BJ (cell line): ENCODE data around the gene SRI. TPM values are rescaled to one million over a fixed set of nuclear protein-coding genes. Genes with fewer than 3 reads are reported as not detected.
"Not testable (repeated sequence)": the region's sequence is repeated elsewhere in the genome, so short reads cannot be mapped to it uniquely, and the experiment has no call there.

Source experiments
- CTCF ChIA-PET: fragments of 350-600 bp; formaldehyde crosslinking; extraction: SDS; loops from one replicate; lab custom pipeline; 2021; ENCODE audit warnings: antibody characterized with exemption, inconsistent platforms; lab: Yijun Ruan, JAX
- POLR2A ChIA-PET: fragments of 300-600 bp; sonication (Branson Sonifier 250); formaldehyde crosslinking; extraction: SDS; loops from one replicate; lab custom pipeline; 2021; ENCODE audit warnings: antibody characterized with exemption; lab: Charles Lee
- DNase-seq: peaks from one replicate; pipeline ENCODE4 v3.0.0-alpha.2; 2011; ENCODE audit warnings: low read depth
- H3K27me3 ChIP-seq: 2 replicates; pipeline ENCODE4 v1.6.0; 2011; ENCODE audit warnings: low read length; ENCODE audit not compliant: control insufficient read depth, insufficient read depth
- H3K36me3 ChIP-seq: 2 replicates; pipeline ENCODE4 v1.5.1; 2011; ENCODE audit warnings: low read length; ENCODE audit not compliant: control insufficient read depth, insufficient read depth
- H3K4me3 ChIP-seq: 2 replicates; pipeline ENCODE4 v1.5.1; 2011; ENCODE audit warnings: low read depth, mild to moderate bottlenecking, control low read depth, low read length
- polyA minus RNA-seq: library from RNA; depleted of rRNA, polyadenylated mRNA; stranded (reverse); fragments of >200 nt; gene quantifications from 2 replicates; pipeline ENCODE4 v1.2.3, GENCODE V29; 2011; rRNA and poly(A)+ RNA removed
- polyA plus RNA-seq: library from polyadenylated mRNA; depleted of rRNA; stranded (reverse); fragments of >200 nt; gene quantifications from 2 replicates; pipeline ENCODE4 v1.2.3, GENCODE V29; 2011; rRNA removed
- TF ChIP-seq, protein P1 (sequence below): IDR thresholded peaks from 2 replicates; pipeline ENCODE4 v1.5.1; 2011; ENCODE audit warnings: low read depth, mild to moderate bottlenecking, control low read depth, inconsistent platforms, low read length, moderate library complexity; ENCODE audit not compliant: insufficient read depth

Gene SRI, protein sequence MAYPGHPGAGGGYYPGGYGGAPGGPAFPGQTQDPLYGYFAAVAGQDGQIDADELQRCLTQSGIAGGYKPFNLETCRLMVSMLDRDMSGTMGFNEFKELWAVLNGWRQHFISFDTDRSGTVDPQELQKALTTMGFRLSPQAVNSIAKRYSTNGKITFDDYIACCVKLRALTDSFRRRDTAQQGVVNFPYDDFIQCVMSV
- 61.8 and 102 TPM in 2 replicates for polyA plus RNA-seq
- 28.2 and 29.8 TPM in 2 replicates for polyA minus RNA-seq

DNA sequence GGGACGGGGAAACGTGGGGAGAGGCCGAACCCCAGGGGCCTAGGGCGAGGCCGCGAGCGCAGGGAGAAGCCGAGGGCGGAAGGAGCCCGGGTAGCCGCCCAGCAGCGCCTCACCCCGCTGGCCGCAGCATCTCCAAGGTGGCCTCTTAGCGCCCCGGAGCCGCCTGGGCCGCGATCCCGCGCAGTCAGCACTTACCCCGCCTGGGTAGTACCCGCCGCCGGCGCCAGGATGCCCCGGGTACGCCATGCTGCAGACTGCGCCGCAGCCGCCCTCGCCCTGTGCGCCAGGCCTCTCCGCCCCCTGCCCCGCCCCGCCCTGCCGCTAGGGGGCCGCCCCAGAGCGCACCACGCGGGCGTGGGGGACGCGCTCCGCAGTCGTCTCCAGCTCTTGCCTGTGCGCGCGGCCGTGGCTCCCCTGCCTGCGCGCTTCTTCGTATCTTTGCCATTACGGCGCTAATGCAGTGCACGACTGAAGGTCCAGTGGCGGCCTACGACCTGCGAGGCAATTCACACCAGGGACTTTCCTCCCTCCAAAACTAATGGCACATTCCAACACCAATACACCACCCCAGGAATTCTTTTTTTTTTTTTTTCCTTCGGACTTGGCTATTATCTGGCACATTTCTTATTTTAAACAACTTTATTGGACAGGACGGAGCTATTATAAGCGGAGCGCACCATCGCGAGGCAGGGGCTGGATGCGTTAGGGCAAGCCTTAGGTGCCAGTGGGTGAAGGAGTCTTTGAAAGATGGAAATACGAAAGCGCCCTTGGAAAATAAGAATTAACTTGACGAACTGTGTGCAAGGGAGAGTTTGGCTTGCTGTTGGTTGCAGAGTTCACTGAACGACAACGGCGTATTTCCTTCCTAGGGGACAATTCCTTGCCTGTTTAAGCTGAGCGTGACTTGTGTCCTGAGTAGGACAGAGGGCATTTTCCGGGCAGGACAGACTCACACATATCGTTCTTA lies at the start of gene SRI:
TSS of gene SRI (minus strand) at position 258 of the 967 bp plus-strand sequence. CDS start at position 246, 12 bp downstream.
- peaks cover 3% of the 10 kb centered on the region for H3K36me3 ChIP-seq
- DNase-seq = peak; percentile 22
- ChIA-PET POLR2A (interaction anchor here (0.7 kb wide), 1 partner anchor 42 kb away, joined by 6 read pairs; no protein-coding TSS in a partner anchor), CTCF (interaction anchor here (0.5 to 1.2 kb wide), 4 partner anchors 16 to 1292 kb away, joined by 3 to 5 read pairs (median 4); no protein-coding TSS in a partner anchor)
- H3K4me3 ChIP-seq = peak within 1 kb of the TSS; percentile 98
- no peaks in the 10 kb centered on the region for H3K27me3 ChIP-seq
- TF ChIP-seq, protein P1, sequence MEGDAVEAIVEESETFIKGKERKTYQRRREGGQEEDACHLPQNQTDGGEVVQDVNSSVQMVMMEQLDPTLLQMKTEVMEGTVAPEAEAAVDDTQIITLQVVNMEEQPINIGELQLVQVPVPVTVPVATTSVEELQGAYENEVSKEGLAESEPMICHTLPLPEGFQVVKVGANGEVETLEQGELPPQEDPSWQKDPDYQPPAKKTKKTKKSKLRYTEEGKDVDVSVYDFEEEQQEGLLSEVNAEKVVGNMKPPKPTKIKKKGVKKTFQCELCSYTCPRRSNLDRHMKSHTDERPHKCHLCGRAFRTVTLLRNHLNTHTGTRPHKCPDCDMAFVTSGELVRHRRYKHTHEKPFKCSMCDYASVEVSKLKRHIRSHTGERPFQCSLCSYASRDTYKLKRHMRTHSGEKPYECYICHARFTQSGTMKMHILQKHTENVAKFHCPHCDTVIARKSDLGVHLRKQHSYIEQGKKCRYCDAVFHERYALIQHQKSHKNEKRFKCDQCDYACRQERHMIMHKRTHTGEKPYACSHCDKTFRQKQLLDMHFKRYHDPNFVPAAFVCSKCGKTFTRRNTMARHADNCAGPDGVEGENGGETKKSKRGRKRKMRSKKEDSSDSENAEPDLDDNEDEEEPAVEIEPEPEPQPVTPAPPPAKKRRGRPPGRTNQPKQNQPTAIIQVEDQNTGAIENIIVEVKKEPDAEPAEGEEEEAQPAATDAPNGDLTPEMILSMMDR = peak; percentile 42; the same call in 1 of the 2 replicates

DNA sequence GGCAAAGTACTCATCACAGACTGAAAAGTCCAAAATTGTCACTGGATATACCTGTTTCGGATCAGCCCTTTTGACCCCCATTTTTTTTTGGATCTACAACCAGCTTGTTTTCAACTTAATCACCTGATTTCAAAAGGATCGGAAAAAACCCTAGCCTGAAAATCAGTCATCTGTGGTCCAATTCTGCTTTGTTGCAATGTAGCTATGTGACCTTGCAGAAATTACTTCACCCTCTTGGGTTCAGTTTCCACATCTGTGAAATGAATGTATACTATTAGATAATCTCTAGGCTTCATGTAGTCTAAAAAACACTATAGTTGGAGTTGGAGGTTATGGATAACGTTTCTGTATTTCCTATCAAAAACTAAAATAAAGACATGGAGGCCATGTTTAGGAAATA lies 49.7 kb upstream of the SRI start:
- POLR2A ChIA-PET = no interaction called here
- Histone ChIP-seq H3K4me3 (no peak overlapping the region), H3K27me3 (no peaks in the 10 kb centered on the region), H3K36me3 (no peaks in the 10 kb centered on the region)
- TF ChIP-seq, protein P1 = no peak
- CTCF ChIA-PET = no interaction called here
- DNase-seq = no peak

DNA sequence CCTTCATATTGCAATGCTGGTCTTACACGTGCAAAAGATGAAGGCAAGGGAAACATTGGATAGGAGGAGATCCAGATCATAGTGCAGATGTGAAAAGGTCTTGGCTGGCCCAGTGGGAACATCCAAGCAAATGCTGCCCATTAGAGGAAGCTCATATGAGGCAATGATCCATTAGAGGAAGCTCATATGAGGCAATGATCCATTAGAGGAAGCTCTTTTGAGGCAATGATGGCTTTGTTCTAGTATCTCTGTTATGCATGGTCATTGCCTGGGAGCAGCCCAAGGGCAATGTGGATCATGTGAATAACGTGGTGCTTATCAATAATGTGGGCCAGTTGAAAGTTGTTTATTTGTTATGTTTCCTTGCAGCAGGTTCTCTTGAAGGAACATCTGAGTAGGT lies 49.0 kb upstream of the SRI start:
- ChIA-PET POLR2A (no interaction called here), CTCF (no interaction called here)
- H3K4me3 ChIP-seq = no peak overlapping the region
- TF ChIP-seq, protein P1 = no peak
- no peaks in the 10 kb centered on the region for H3K27me3 ChIP-seq
- no peak for DNase-seq
- H3K36me3 ChIP-seq = no peaks in the 10 kb centered on the region

DNA sequence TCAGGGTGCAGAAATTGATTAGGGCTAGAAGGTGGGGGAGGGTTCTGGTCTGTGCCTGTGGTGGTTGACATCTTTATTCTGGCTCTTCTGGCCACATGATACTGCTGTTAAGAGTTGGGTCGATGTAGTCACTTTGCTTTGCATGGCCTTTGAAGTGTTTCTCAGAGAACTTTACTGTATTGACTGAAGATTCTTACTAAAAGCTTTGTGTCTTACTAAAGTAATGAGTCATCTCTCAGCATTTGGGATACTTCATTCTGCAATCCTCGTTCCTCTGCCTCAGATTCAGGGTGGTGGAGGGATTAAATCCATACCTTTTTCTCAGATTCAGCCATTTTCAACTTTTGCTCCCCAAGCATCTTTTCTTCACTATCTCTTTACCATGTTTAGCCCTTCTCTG lies 48.2 kb upstream of the SRI start:
- DNase-seq = no peak
- Histone ChIP-seq H3K36me3 (no peaks in the 10 kb centered on the region), H3K4me3 (no peak overlapping the region), H3K27me3 (no peaks in the 10 kb centered on the region)
- POLR2A ChIA-PET = no interaction called here
- TF ChIP-seq, protein P1 = no peak
- CTCF ChIA-PET = no interaction called here

DNA sequence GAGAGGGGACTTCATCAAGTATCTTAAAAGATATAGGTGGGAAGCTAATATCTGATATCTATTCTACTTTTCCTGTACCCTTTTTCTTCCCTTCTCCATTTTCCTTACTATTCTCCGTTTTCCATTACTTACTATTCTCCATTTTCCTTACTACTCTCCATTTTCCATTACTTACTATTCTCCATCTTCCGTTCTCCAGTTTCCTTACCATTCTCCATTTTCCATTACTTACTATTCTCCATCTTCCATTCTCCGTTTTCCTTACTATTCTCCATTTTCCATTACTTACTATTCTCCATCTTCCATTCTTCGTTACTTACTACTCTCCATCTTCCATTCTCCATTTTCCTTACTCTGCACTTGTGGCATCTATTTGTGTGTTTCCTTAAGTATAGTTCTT lies 47.6 kb upstream of the SRI start:
- H3K36me3 ChIP-seq = no peaks in the 10 kb centered on the region
- TF ChIP-seq, protein P1 = no peak
- no peak for DNase-seq
- ChIA-PET POLR2A (no interaction called here), CTCF (no interaction called here)
- H3K4me3 ChIP-seq = no peak overlapping the region
- H3K27me3 ChIP-seq = no peaks in the 10 kb centered on the region

DNA sequence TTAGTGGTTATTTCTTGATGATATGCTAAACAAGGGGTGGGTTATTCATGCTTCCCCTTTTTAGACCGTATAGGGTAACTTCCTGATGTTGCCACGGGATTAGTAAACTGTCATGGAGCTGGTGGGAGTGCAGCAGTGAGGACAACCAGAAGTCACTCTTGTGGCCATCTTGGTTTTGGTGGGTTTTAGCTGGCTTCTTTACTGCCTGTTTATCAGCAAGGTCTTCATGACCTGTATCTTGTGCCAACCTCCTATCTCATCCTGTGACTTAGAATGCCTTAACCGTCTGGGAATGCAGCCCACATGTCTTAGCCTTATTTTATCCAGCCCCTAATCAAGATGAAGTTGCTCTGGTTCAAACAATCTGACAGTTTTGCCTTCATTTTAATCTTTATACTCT lies 45.1 kb upstream of the SRI start:
- POLR2A ChIA-PET = interaction anchor here (0.6 kb wide), 1 partner anchor 1806 kb away, joined by 10 read pairs; no protein-coding TSS in a partner anchor
- CTCF ChIA-PET = not testable (repeated sequence)

More for the DNA sequence above, 45.1 kb upstream of the SRI start:
- H3K36me3 ChIP-seq, DNase-seq, H3K27me3 ChIP-seq, H3K4me3 ChIP-seq: not testable (repeated sequence)
